Measurements from ENCODE around the gene VSIG10.

The VSIG10 gene

GRCh38 chr12:118140825-118141224 is 37.0 kb upstream of the VSIG10 start:
- no peak for TF ChIP-seq CTCF (IDR thresholded peaks at IDR 0.05)

DNA sequence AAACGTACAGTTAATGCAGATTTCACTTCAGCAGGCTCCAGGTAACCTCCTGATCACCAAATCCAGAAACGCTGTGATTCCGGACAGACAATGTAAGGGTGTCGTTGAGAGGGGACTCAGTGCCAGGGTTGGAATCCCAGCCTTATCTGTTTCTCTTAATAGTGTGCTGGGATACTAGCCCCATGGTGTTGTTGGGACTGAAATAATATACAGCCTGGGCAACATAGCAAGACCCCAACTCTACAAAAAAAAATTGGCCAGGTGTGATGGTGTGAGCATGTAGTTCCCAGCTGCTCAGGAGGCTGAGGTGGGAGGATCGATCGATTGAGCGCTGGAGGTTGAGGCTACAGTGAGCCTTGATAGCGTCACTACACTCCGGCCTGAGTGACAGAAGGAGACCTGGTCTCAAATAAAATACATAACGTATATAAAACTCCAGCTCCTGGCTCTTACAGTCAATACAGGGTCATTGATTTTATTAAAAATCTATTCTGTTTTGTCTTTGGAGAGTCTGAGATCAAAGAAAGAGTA is 33.4 kb upstream of the VSIG10 start:
- no peak for TF ChIP-seq CTCF (IDR thresholded peaks at IDR 0.05)

- TF ChIP-seq CTCF (IDR thresholded peaks at IDR 0.05) = no peak
Observed at GRCh38 chr12:118136559-118137003, 32.8 kb upstream of the VSIG10 start.

GRCh38 chr12:118135788-118136558 is 32.2 kb upstream of the VSIG10 start, which contains the start of gene PEBP1:
Gene PEBP1, plus strand, starts transcription at chr12:118136124. Its CDS starts 86 bp downstream, at chr12:118136210.
- TF ChIP-seq CTCF (IDR thresholded peaks at IDR 0.05) = no peak

DNA sequence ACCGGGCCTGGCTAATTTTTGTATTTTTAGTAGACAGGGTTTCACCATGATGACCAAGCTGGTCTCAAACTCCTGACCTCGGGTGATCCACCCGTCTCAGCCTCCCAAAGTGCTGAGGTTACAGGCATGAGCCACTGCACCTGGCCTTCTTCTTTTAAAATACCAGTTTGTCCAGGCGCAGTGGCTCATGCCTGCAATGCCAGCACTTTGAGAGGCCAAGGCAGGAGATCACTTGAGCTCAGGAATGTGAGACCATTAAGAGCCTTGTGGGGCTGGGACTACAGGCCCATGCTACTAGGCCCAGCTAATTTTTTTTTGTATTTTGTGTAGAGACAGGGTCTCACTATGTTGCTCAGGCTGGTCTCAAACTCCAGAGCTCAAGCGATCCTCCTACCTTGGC is 24.1 kb upstream of the VSIG10 start:
- TF ChIP-seq CTCF (IDR thresholded peaks at IDR 0.05) = no peak

GRCh38 chr12:118126119-118126757 is 22.4 kb upstream of the VSIG10 start:
- no peak for TF ChIP-seq CTCF (IDR thresholded peaks at IDR 0.05)

DNA sequence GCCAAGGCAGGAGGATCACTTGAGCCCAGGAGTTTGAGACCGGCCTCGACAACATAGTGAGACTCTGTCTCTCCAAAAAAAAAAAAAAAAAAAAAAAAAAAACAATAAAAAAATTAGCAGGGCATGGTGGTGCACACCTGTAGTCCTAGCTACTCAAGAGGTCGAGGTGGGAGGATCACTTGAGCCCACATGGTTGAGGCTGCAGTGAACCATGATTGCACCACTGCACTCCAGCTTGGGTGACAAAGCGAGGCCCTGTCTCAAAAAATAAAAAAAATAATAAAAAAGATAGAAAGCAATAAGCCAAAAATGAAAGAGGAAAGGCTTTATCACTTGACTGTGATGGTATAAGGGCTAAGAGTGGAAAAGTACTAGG is 21.9 kb upstream of the VSIG10 start:
- no peak for TF ChIP-seq CTCF (IDR thresholded peaks at IDR 0.05)
